K562 (cell line): ENCODE measurements around the gene DYNC1I1. TPM values are rescaled to one million over a fixed set of nuclear protein-coding genes. Genes with fewer than 3 reads are reported as not detected.

ENCODE experiments used
- ATAC-seq: fragments of 200-7000 bp; cut with Tn5 transposase; 3 replicates; pipeline ENCODE4 v1.9.1; 2020; ENCODE audit warnings: moderate library complexity
- BruUV-seq: library from RNA; stranded (reverse); fragments of 400-500 nt; replicated peaks from 2 replicates; lab custom pipeline; 2021; lab: Mats Ljungman, UMichigan
- CTCF ChIA-PET: fragments of 300-600 bp; formaldehyde crosslinking; extraction: SDS; loops from one replicate; lab custom pipeline; 2021; ENCODE audit warnings: low intra/inter-chr PET ratio; lab: Yijun Ruan, JAX
- POLR2A ChIA-PET: fragments of 300-600, 350-650 bp; sonication (Branson Sonifier 250); formaldehyde crosslinking; extraction: SDS; loops from one replicate; lab custom pipeline; 2021; ENCODE audit warnings: antibody characterized with exemption, inconsistent platforms; lab: Yijun Ruan, JAX
- DNase-seq, 4 experiments: peaks; one replicate each; pipeline versions ENCODE4 v3.0.0 to v3.0.0-alpha.2; 2011 to 2018; ENCODE audit warnings: low spot score in 3 of 4, mixed read lengths in 3 of 4; ENCODE audit errors: extremely low read depth in 1 of 4
- FAIRE-seq: peaks from 2 replicates; lab custom pipeline; 2011; peaks lifted over from hg19 to GRCh38; lab: Jason Lieb, UNC
- H2AFZ ChIP-seq: 2 replicates; pipeline ENCODE4 v1.6.0; 2011; ENCODE audit warnings: low read depth, low read length, control low read depth, inconsistent platforms
- H3K27ac ChIP-seq: fragments of 200-600 bp; 3 replicates; pipeline ENCODE4 v1.8.0; 2011; ENCODE audit warnings: low read depth, mild to moderate bottlenecking, control low read depth, inconsistent platforms, low read length, moderate library complexity, mixed read lengths; ENCODE audit errors: extremely low read depth
- H3K27me3 ChIP-seq, 2 experiments: fragments of 300-600 bp in 1 of 2; 2 replicates in 1 of 2; 3 replicates in 1 of 2; pipeline versions ENCODE4 v1.6.0 to v1.8.0; 2011; ENCODE audit warnings: inconsistent platforms in 2 of 2, low read length in 2 of 2, mild to moderate bottlenecking in 1 of 2, mixed read lengths in 1 of 2, moderate library complexity in 1 of 2; ENCODE audit not compliant: control insufficient read depth in 2 of 2, insufficient read depth in 2 of 2
- H3K36me3 ChIP-seq: fragments of 300-600 bp; 3 replicates; pipeline ENCODE4 v1.8.0; 2011; ENCODE audit warnings: mild to moderate bottlenecking, low read length, inconsistent platforms; ENCODE audit not compliant: control insufficient read depth, insufficient read depth
- H3K4me1 ChIP-seq, 2 experiments: fragments of 200-600 bp in 1 of 2; replicated peaks in 1 of 2; 2 replicates in 1 of 2; 3 replicates in 1 of 2; pipeline versions ENCODE4 v1.5.1 to v1.8.0; 2011; ENCODE audit warnings: inconsistent platforms in 2 of 2, low read length in 2 of 2, mild to moderate bottlenecking in 1 of 2, mixed read lengths in 1 of 2, moderate library complexity in 1 of 2; ENCODE audit not compliant: control insufficient read depth in 2 of 2, insufficient read depth in 2 of 2
- H3K4me2 ChIP-seq: 2 replicates; pipeline ENCODE4 v1.6.1; 2011; ENCODE audit warnings: low read length, control low read depth, inconsistent platforms, mixed read lengths; ENCODE audit not compliant: insufficient read depth
- H3K4me3 ChIP-seq: fragments of 200-600 bp; sonication (generic), shearing (Covaris generic); 2 replicates; pipeline ENCODE4 v1.5.1; 2016; ENCODE audit warnings: control low read depth, inconsistent platforms
- H3K79me2 ChIP-seq: fragments of 200-600 bp; 3 replicates; pipeline ENCODE4 v1.8.0; 2011; ENCODE audit warnings: low read length, inconsistent platforms; ENCODE audit not compliant: control insufficient read depth, insufficient read depth
- H3K9ac ChIP-seq, 2 experiments: 2 replicates each; pipeline versions ENCODE4 v1.6.0 to v1.6.1; 2011; ENCODE audit warnings: low read depth in 2 of 2, low read length in 2 of 2, control low read depth in 1 of 2, inconsistent platforms in 1 of 2, mild to moderate bottlenecking in 1 of 2, mixed read lengths in 1 of 2; ENCODE audit not compliant: insufficient read depth in 1 of 2
- H3K9me1 ChIP-seq: one replicate; pipeline ENCODE4 v1.6.0; 2011; ENCODE audit warnings: inconsistent platforms, mild to moderate bottlenecking, low read length, moderate library complexity; ENCODE audit not compliant: control insufficient read depth, insufficient read depth
- H3K9me3 ChIP-seq: replicated peaks from 2 replicates; pipeline ENCODE4 v1.5.1; 2011; ENCODE audit warnings: low read depth, low read length, inconsistent platforms; ENCODE audit not compliant: control insufficient read depth, insufficient read depth
- H4K20me1 ChIP-seq: replicated peaks from 2 replicates; pipeline ENCODE4 v1.6.1; 2011; ENCODE audit warnings: low read length, inconsistent platforms, mixed read lengths; ENCODE audit not compliant: control insufficient read depth, insufficient read depth
- POLR2AphosphoS5 ChIP-seq: IDR thresholded peaks from 2 replicates; pipeline ENCODE4 v1.6.1; 2011; ENCODE audit warnings: mild to moderate bottlenecking, low read depth, low read length, moderate library complexity; ENCODE audit not compliant: control insufficient read depth, insufficient read depth
- WGBS: fragments of 100-300 bp; shearing (Covaris generic); methylation state at CpG from one replicate; pipeline ENCODE4 v1.1.6; 2016; ENCODE audit warnings: low coverage, mixed read lengths; ENCODE audit not compliant: insufficient coverage; ENCODE audit errors: missing lambda C conversion rate; 5-methylcytosine and 5-hydroxymethylcytosine counted together
- in situ Hi-C: fragments of 300-500 bp; cut with MboI; formaldehyde crosslinking; loops from 4 replicates; pipeline ENCODE4 v1.15.0; 2018; ENCODE audit warnings: inconsistent platforms, mixed read lengths
- intact Hi-C: fragments of 100-400 bp; cut with micrococcal nuclease; formaldehyde crosslinking; loops from 2 replicates; pipeline ENCODE4 v1.14.2; 2022
- polyA plus RNA-seq, 8 experiments: library from polyadenylated mRNA; depleted of rRNA in 4 of 8; stranded (reverse) in 5 of 8; unstranded in 3 of 8; fragments of >200 nt; fragmentation: Nextera tagmentation in 2 of 8; fragmentation: Illumina TruSeq in 1 of 8; extraction: Ambion mirVana in 2 of 8; extraction: Trizol in 1 of 8; gene quantifications; 2 replicates each; pipeline versions ENCODE4 v1.2.1 to v1.2.3, GENCODE V29; 2011 to 2014; ENCODE audit warnings: inconsistent platforms in 1 of 8, missing spikeins in 1 of 8
- total RNA-seq, 7 experiments: library from RNA; depleted of rRNA in 6 of 7; stranded (reverse); fragments of >200 nt in 6 of 7; fragmentation: Illumina TruSeq in 2 of 7; extraction: Trizol in 2 of 7; gene quantifications; 2 replicates each; pipeline versions ENCODE4 v1.2.1 to v1.2.3, GENCODE V29; 2011 to 2021; ENCODE audit warnings: low replicate concordance in 1 of 7
- TF ChIP-seq, protein P1 (sequence below): IDR thresholded peaks from 3 replicates; pipeline ENCODE4 v1.6.1; 2011; ENCODE audit warnings: borderline replicate concordance, mild to moderate bottlenecking, moderate library complexity; ENCODE audit not compliant: insufficient read length; ENCODE audit errors: extremely low read depth

The DYNC1I1 gene
- total and polyA plus RNA-seq, 9 of the 15 experiments (the other 6 are each of a cell fraction or from before 2014, with no cell fraction given) = 0.22 to 1.5 (median 0.44) TPM

- H4K20me1 ChIP-seq = no peaks in the 10 kb centered on the region
- H3K9me1 ChIP-seq = no peaks in the 10 kb centered on the region
- no peaks in the 10 kb centered on the region for H3K4me1 ChIP-seq
- no peaks in the 10 kb centered on the region for H3K36me3 ChIP-seq
- POLR2A ChIA-PET = interaction anchor here (0.7 kb wide), 1 partner anchor 45 kb away, joined by 3 read pairs; no protein-coding TSS in a partner anchor
- TF ChIP-seq, protein P1, sequence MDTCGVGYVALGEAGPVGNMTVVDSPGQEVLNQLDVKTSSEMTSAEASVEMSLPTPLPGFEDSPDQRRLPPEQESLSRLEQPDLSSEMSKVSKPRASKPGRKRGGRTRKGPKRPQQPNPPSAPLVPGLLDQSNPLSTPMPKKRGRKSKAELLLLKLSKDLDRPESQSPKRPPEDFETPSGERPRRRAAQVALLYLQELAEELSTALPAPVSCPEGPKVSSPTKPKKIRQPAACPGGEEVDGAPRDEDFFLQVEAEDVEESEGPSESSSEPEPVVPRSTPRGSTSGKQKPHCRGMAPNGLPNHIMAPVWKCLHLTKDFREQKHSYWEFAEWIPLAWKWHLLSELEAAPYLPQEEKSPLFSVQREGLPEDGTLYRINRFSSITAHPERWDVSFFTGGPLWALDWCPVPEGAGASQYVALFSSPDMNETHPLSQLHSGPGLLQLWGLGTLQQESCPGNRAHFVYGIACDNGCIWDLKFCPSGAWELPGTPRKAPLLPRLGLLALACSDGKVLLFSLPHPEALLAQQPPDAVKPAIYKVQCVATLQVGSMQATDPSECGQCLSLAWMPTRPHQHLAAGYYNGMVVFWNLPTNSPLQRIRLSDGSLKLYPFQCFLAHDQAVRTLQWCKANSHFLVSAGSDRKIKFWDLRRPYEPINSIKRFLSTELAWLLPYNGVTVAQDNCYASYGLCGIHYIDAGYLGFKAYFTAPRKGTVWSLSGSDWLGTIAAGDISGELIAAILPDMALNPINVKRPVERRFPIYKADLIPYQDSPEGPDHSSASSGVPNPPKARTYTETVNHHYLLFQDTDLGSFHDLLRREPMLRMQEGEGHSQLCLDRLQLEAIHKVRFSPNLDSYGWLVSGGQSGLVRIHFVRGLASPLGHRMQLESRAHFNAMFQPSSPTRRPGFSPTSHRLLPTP = no peak
- TF ChIP-seq POLR2AphosphoS5 = no peak
- BruUV-seq = no TSS peak
- intact Hi-C loops = no loop called here
- CTCF ChIA-PET = no interaction called here
- no peaks in the 10 kb centered on the region for H3K27me3 ChIP-seq
- no peak overlapping the region for H3K27ac ChIP-seq
- no peaks in the 10 kb centered on the region for H3K9me3 ChIP-seq
- no peak overlapping the region for H3K9ac ChIP-seq
- no peak for ATAC-seq
- no peak for DNase-seq
- in situ Hi-C loops = no loop called here
- H3K4me3 ChIP-seq = no peak overlapping the region
- no peaks in the 10 kb centered on the region for H3K79me2 ChIP-seq
- WGBS = 2% methylated on average over 3 of the region's 3 CpGs
- FAIRE-seq = no peak
- no peak overlapping the region for H3K4me2 ChIP-seq
- H2AFZ ChIP-seq = no peak overlapping the region
Observed at GRCh38 chr7:96023387-96023786, 251.0 kb downstream of the DYNC1I1 start.
